ENCODE results near the gene ATF5.
A peak's percentile ranks its signal among the peaks of the same experiment; 100 is the strongest.
"Not testable (repeated sequence)": the region's sequence is repeated elsewhere in the genome, so short reads cannot be mapped to it uniquely, and the experiment has no call there.

Gene ATF5

GRCh38 chr19:49921871-49922795 is 6.9 kb upstream of the ATF5 start:
- DNase-seq = no peak

GRCh38 chr19:49923055-49924003 is 5.7 kb upstream of the ATF5 start:
- DNase-seq = peak in 1 of 58 donors; percentile 23

DNA sequence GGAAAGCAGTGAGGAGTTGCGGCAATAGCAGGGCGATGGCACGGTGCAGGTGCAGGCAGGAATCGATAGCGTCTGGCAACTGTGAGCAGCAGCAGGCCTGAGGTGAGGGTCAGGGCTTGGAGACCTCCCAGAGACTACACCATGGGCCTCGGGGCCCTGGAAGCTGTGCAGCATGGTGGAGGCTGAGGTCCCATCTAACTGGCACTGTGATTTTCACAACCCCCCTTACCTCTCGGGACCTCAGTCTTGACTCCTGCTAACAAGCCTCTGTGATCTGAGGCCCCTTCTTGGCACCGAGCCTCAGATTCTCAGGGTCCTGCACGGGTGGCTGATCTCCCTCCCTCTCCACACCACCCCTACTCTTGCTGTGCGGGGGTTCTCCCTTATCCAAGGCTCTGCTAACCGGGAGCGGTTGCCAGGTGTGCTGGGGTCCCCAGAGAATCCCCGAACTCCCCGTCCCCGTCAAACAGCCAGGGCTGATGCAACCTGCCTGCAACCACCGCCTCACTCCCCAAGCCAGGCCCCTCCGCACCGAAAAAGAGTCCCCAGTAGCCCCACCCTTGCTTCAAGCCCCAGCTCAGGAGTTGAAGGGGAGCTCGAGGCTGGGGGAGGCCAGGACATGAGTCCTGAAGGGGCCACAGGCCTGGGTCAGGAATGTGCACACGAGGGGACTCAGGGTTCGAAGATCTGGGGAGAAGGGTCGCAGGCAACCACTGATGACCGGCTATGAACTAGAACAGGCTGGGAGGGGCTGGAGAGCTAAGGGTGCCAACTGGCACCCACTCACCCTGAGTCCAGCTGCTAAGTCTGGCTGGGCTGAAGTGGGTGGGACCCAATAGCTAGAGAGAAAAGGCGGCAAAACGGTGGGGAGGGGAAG is 4.8 kb upstream of the ATF5 start:
- DNase-seq = no peak

- DNase-seq = not testable (repeated sequence)
Observed at GRCh38 chr19:49924881-49925210, 4.2 kb upstream of the ATF5 start.

- no peak for DNase-seq
Observed at GRCh38 chr19:49925486-49925885, 3.5 kb upstream of the ATF5 start.

DNA sequence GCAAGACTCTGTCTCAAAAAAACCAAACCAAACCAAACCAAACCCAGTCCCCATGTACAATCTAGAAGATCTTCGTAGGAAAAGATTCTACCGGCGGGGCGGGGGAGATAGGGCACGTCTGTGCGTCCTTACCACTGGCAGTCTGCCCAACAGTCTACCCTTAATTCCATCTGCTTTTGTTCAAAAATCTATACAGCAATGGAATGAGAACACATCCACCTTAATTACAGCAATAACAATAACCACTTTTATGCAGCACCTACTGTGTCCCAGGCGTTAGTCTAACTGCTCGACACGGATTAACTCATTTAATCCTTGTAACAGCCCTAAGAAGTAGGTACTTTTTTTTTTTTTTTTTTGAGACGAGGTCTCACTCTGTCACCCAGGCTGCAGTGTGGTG is 2.5 kb upstream of the ATF5 start:
- no peak for DNase-seq

- no peak for DNase-seq
Observed at GRCh38 chr19:49927526-49928264, 1.3 kb upstream of the ATF5 start.

DNA sequence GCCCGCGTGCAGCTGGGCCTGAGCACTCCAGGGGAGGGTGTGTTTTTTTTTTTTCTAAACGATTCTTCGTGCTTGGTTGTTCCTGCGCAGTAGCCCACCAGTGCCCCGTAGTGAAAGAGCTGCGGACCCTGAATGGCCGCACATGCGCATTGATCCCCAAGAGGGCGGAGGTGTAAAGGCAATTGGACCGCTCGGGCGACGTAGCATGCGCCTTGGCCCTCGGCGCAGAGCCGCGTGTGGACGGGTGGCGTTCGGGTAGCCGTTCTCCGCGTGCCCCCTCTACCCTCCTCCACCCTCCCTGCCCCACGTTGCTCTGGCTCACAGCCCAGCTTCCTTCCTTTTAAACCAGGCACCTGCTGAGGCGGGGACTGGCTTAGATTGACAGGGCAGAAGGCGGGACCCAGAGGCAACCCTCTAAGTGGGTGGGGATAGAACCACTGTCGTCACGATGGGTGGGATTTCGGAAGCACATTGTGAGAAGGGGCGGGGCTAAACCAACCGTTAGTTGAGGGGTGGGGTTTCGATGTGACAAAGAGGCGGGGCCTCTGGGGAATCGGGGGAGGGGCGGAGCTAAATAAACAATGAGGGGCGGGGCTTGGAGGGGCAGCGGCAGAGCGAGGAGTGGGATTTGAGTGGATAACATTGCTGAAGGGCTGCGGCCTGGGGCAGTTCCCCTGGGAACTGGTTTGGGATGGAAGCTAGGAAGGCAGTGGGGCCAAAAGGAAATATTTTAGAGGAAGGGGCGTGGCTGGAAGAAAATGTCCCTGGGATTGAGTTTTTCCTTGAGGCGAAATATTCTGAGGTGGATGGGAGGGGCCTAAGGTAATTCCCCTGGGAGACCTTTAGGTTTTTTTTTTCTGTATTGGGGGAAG is 842 bp downstream of the ATF5 start:
- DNase-seq = peak; percentile 70 to 97 (median 93)

DNA sequence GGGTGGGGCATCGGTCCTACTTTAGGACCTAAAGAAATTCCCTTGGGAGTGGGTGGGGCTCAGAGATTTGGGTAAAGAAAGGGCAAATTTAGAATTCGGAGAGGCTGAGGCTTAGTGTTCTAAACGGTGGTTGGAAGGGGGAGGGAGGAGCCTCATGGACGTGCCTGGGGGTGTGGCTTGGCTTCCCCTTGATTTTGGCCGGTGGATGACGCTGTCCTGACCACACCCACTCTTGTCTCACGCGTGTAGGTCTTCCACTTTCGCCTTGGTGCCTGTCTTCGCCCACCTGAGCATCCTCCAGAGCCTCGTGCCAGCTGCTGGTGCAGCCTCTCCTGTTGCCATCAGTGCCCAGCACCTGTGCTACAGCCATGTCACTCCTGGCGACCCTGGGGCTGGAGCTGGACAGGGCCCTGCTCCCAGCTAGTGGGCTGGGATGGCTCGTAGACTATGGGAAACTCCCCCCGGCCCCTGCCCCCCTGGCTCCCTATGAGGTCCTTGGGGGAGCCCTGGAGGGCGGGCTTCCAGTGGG is 1.5 kb downstream of the ATF5 start:
- peak in 1 of 58 donors; percentile 18 for DNase-seq

DNA sequence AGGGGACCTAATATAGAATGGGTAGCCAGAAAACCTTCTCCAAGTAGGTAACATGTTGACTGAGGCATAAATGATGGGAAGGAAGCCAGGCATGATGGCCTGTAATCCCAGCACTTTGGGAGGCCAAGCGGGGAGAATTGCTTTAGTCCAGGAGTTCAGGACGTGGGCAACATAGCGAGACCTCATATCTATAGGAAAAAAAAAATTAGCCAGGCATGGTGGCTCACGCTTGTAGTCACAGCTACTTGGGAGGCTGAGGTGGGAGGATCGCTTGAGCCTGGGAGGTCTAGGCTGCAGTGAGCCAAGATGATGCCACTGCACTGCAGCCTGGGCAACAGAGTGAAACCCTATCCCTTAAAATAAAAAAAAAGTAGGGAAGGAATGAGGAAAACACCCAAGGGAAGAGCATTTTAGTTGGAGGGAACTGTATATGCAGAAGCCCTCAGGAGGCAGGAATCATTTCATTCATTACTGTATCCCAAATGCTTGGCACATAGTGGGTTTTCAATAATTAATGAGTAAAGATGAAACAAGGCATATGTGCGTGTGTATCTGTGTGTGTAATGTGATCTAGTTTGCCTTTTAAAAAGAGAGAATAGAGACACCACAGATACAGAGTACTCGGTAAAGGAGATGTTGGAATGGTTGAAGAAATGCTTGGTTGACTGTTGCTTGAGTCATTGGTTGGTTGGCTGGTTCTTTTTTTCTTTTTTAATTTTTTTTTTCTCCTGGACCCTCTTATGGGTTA is 2.5 kb downstream of the ATF5 start:
- DNase-seq = no peak

DNA sequence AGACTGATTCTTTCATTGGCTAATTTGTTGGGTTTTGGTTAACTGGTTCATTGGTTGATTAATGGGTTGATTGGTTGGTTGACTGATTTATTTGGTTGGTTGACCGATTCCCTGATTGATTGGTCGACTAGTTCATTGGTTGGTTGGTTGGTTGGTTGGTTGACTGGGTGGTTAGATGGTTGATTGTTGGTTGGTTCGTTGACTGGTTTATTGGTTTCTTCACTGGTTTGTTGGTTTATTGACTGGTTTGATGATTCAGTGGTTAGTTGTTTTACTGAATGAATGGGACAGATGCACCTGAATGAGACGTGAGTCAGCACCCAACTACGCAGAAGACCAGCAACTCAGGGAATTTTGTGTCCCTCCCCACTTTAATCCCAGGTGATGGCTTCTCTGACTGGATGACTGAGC is 3.0 kb downstream of the ATF5 start:
- DNase-seq = no peak

- DNase-seq = no peak
Observed at GRCh38 chr19:49932731-49933131, 3.7 kb downstream of the ATF5 start.

DNA sequence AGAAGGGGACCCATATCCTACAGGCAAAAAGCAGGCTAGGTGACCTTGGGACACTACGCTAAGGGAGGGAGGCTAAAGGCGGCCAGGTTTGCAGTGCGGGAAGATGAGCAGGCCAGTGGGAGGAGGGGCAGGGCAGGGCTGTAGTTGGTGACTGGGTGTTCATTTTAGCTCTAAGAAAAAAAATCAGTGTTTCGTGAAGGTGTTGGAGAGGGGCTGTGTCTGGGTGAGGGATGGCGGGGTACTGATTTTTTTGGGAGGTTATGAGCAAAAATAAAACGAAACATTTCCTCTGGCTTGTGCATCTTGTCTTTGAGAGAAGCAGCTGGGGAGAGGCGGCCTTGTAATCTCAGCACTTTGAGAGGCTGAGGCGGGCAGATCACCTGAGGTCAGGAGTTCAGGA is 4.6 kb downstream of the ATF5 start:
- DNase-seq = no peak

- no peak for DNase-seq
Observed at GRCh38 chr19:49936549-49936948, 7.5 kb downstream of the ATF5 start.

DNA sequence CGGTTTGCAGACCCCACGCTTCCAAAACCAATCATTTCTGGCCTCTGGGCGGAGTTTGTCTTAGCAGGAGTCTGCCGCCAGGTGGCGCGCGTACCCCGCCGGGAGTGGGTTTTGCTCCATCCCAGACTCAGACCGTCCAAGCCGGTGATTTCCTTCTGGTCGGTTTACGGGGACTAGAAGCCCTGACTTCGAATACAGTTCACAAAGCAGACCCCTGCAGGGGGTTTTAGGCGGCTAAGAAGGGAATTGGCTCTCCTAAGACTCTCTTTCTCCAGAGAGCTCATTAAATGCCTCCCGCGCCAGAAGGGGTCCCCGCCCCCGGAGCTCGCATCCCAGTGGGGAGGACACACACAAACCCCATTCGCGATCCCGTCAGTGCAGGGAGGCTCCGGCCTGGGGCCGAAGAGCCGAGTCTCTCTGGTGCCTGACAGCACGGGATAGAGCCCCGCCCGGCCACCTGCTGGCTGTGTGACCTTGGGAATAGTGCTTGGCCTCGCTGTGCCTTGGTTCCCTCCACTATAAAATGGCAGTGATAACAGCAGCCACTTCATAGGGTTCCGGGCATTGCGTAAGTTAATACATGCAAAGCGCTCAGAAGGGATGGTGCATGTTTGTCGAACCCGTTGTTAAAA is 8.9 kb downstream of the ATF5 start:
- peak in 53 of 58 donors; percentile 3 to 84 (median 43) for DNase-seq

GRCh38 chr19:49938662-49939061 is 9.7 kb downstream of the ATF5 start:
- no peak for DNase-seq

- no peak for DNase-seq
Observed at GRCh38 chr19:49939721-49940481, 10.9 kb downstream of the ATF5 start.

Data from anterior cingulate cortex (tissue), 58 donors.